T-cell (primary cell): ENCODE measurements around the gene DACT2. TPM values are rescaled to one million over a fixed set of nuclear protein-coding genes. Genes with fewer than 3 reads are reported as not detected.

Experiments
- ATAC-seq, 4 experiments: fragments of 200-7000 bp in 3 of 4; fragments of 150-1000 bp in 1 of 4; cut with Tn5 transposase; replicated peaks in 1 of 4; 1 replicate in 3 of 4; 2 replicates in 1 of 4; pipeline ENCODE4 v1.10.0; 2021; ENCODE audit warnings: moderate library complexity in 3 of 4, mild to moderate bottlenecking in 2 of 4, moderate number of reproducible peaks in 1 of 4
- CTCF ChIA-PET, 2 donors: fragments of 300-600 bp; sonication (Branson Sonifier 250); formaldehyde crosslinking; loops; one replicate each; lab custom pipeline; 2022; ENCODE audit warnings: antibody characterized with exemption in 2 of 2; lab: Charles Lee
- POLR2A ChIA-PET, 2 donors: fragments of 300-600 bp; sonication (Branson Sonifier 250); formaldehyde crosslinking; loops; one replicate each; lab custom pipeline; 2022; ENCODE audit warnings: antibody characterized with exemption in 2 of 2; lab: Charles Lee
- DNase-seq, 35 experiments: peaks; one replicate each; pipeline versions ENCODE4 v3.0.0 to v3.0.0-alpha.2; 2013 to 2023
- H3K27ac ChIP-seq: one replicate; pipeline ENCODE4 v1.5.1; 2013; ENCODE audit warnings: low read length
- H3K27me3 ChIP-seq, 2 experiments: replicated peaks in 1 of 2; 1 replicate in 1 of 2; 2 replicates in 1 of 2; pipeline versions ENCODE4 v1.6.1 to v1.7.0; 2013; ENCODE audit warnings: low read length in 1 of 2, mixed read lengths in 1 of 2; ENCODE audit not compliant: control insufficient read depth in 2 of 2, insufficient read depth in 2 of 2; ENCODE audit errors: extremely low read depth in 1 of 2
- H3K36me3 ChIP-seq, 2 donors: 1 replicate in 1 of 2; 2 replicates in 1 of 2; pipeline versions ENCODE4 v1.6.1 to v1.7.0; 2013; ENCODE audit warnings: low read length in 1 of 2; ENCODE audit not compliant: control insufficient read depth in 2 of 2, insufficient read depth in 1 of 2; ENCODE audit errors: extremely low read depth in 1 of 2
- H3K4me1 ChIP-seq, 2 experiments: 1 replicate in 1 of 2; 2 replicates in 1 of 2; pipeline versions ENCODE4 v1.6.1 to v1.7.0; 2013; ENCODE audit warnings: low read length in 2 of 2, mixed read lengths in 1 of 2; ENCODE audit not compliant: insufficient read depth in 2 of 2, control insufficient read depth in 1 of 2; ENCODE audit errors: extremely low read depth in 1 of 2
- H3K4me3 ChIP-seq, 2 donors: 1 replicate in 1 of 2; 2 replicates in 1 of 2; pipeline versions ENCODE4 v1.5.1 to v1.7.0; 2013; ENCODE audit warnings: mild to moderate bottlenecking in 2 of 2, low read length in 1 of 2, moderate library complexity in 1 of 2; ENCODE audit not compliant: control insufficient read depth in 1 of 2; ENCODE audit errors: extremely low read depth in 1 of 2
- H3K9me3 ChIP-seq: 2 replicates; pipeline ENCODE4 v1.7.0; 2013
- H3K27ac Mint-ChIP-seq, 2 donors: one replicate each; pipeline ENCODE4 v1.8.0; 2020 to 2021; ENCODE audit warnings: mild to moderate bottlenecking in 2 of 2, mixed read lengths in 2 of 2
- H3K27me3 Mint-ChIP-seq, 2 donors: one replicate each; pipeline ENCODE4 v1.8.0; 2021 to 2022; ENCODE audit warnings: mixed read lengths in 2 of 2
- H3K36me3 Mint-ChIP-seq: one replicate; pipeline ENCODE4 v1.8.0; 2021; ENCODE audit warnings: mixed read lengths
- H3K4me1 Mint-ChIP-seq, 3 donors: one replicate each; pipeline ENCODE4 v1.8.0; 2020 to 2022; ENCODE audit warnings: mixed read lengths in 3 of 3, mild to moderate bottlenecking in 1 of 3
- H3K4me3 Mint-ChIP-seq, 3 donors: one replicate each; pipeline ENCODE4 v1.8.0; 2020 to 2022; ENCODE audit warnings: mild to moderate bottlenecking in 3 of 3, mixed read lengths in 3 of 3, moderate library complexity in 3 of 3
- H3K9me3 Mint-ChIP-seq, 3 donors: one replicate each; pipeline ENCODE4 v1.8.0; 2020 to 2022; ENCODE audit warnings: mixed read lengths in 3 of 3
- WGBS: methylation state at CpG from one replicate; pipeline ENCODE4 v1.1.5; 2013; ENCODE audit warnings: missing lambda C conversion rate; ENCODE audit not compliant: insufficient coverage; 5-methylcytosine and 5-hydroxymethylcytosine counted together
- total RNA-seq, 35 experiments: library from RNA in 6 of 35; stranded (reverse) in 6 of 35; fragments of 120-200 nt in 1 of 35; gene quantifications; one replicate each; pipeline versions ENCODE4 v1.2.1 to v1.2.4 and lab custom pipeline; 2013 to 2026

The DACT2 gene
- total RNA-seq, 5 donors from 2014 or later (not counting 1 experiment from before 2014, with no cell fraction given): not detected

DNA sequence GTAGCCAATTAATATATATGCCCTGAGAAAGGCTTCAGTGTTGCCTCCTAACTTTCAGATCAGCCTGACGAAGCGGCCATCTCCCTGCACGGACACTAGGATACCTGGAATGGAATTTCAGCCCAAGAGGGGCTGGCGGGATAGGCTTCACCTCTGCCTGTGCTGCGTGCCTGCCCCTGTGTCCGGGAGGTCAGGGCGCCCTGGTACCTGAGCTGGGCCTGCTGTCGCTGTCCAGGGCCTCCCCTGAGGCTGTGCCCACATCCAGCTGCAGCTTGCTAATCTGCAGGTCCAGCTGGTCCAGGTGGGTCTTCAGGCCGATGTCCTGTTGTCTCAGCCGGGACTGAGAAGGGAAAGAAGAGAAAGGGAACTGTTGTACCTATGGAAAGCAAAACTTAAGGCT is 8.6 kb downstream of the DACT2 start:
- 78% methylated on average over 10 of the region's 10 CpGs for WGBS
- H3K36me3 ChIP-seq: no peaks in the 10 kb centered on the region
- DNase-seq (no peak), ATAC-seq (no peak)
- ChIA-PET POLR2A (no interaction called here), CTCF (no interaction called here)
- H3K4me3 ChIP-seq: no peak overlapping the region
- Mint-ChIP-seq H3K27ac (no peak overlapping the region), H3K4me3 (no peak overlapping the region), H3K27me3 (peaks cover 11 to 24% of the 10 kb centered on the region in 2 donors), H3K36me3 (no peaks in the 10 kb centered on the region), H3K9me3 (no peaks in the 10 kb centered on the region), H3K4me1 (no peaks in the 10 kb centered on the region)
- H3K9me3 ChIP-seq: no peaks in the 10 kb centered on the region
- H3K27me3 ChIP-seq: peaks cover 0 to 21% of the 10 kb centered on the region in 2 experiments
- no peaks in the 10 kb centered on the region for H3K4me1 ChIP-seq
- H3K27ac ChIP-seq: no peak overlapping the region

- peaks cover 0 to 21% of the 10 kb centered on the region in 2 experiments for H3K27me3 ChIP-seq
- Mint-ChIP-seq H3K27ac (no peak overlapping the region), H3K36me3 (no peaks in the 10 kb centered on the region), H3K4me3 (no peak overlapping the region), H3K27me3 (peaks cover 11 to 19% of the 10 kb centered on the region in 2 donors), H3K9me3 (no peaks in the 10 kb centered on the region), H3K4me1 (no peaks in the 10 kb centered on the region)
- 82% methylated on average over 3 of the region's 11 CpGs for WGBS
- H3K9me3 ChIP-seq: no peaks in the 10 kb centered on the region
- ChIA-PET POLR2A (no interaction called here), CTCF (no interaction called here)
- no peak overlapping the region for H3K27ac ChIP-seq
- DNase-seq (no peak), ATAC-seq (no peak)
- no peaks in the 10 kb centered on the region for H3K4me1 ChIP-seq
- no peak overlapping the region for H3K4me3 ChIP-seq
- H3K36me3 ChIP-seq: no peaks in the 10 kb centered on the region
These were observed 9.2 kb downstream of the DACT2 start for GRCh38 chr6:168310403-168310802.

- no peaks in the 10 kb centered on the region for H3K9me3 Mint-ChIP-seq
- no peak overlapping the region for H3K27ac Mint-ChIP-seq
- no peaks in the 10 kb centered on the region for H3K36me3 Mint-ChIP-seq
- no peaks in the 10 kb centered on the region for H3K9me3 ChIP-seq
- peaks cover 11 to 19% of the 10 kb centered on the region in 2 donors for H3K27me3 Mint-ChIP-seq
- CTCF ChIA-PET: no interaction called here
- no peaks in the 10 kb centered on the region for H3K4me1 ChIP-seq
- peaks cover 0 to 17% of the 10 kb centered on the region in 2 experiments for H3K27me3 ChIP-seq
- ATAC-seq: no peak
- POLR2A ChIA-PET: no interaction called here
- no peak overlapping the region for H3K27ac ChIP-seq
- H3K36me3 ChIP-seq: no peaks in the 10 kb centered on the region
- DNase-seq: no peak
- H3K4me3 Mint-ChIP-seq: no peak overlapping the region
- 84% methylated on average over 15 of the region's 15 CpGs for WGBS
- no peak overlapping the region for H3K4me3 ChIP-seq
- H3K4me1 Mint-ChIP-seq: no peaks in the 10 kb centered on the region
These were observed 9.6 kb downstream of the DACT2 start for GRCh38 chr6:168309997-168310396.

DNA sequence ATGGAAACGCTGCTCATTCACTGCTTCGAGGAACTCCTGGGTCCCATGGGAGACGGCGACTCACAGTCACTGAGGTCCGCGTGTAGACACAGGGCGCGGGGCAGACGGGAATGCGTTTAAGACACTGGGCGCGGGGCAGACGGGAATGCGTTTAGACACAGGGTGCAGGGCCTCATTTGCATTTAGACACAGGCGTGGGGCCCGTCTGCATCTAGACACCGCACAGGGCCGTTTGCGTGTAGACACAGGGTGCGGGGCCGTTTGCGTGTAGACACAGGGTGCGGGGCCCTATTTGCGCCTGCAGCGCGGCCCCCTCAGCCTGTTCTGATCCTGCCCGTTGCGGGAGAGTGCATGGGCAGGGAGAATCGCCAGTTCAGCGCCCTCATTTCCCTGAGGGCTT is 10.4 kb downstream of the DACT2 start:
- no peak overlapping the region for H3K4me3 ChIP-seq
- CTCF ChIA-PET: no interaction called here
- no peaks in the 10 kb centered on the region for H3K4me1 ChIP-seq
- no peaks in the 10 kb centered on the region for H3K9me3 ChIP-seq
- peaks cover 13 to 17% of the 10 kb centered on the region in 2 donors for H3K27me3 Mint-ChIP-seq
- DNase-seq: no peak
- peaks cover 0 to 19% of the 10 kb centered on the region in 2 experiments for H3K27me3 ChIP-seq
- no peak overlapping the region for H3K27ac ChIP-seq
- no peaks in the 10 kb centered on the region for H3K36me3 ChIP-seq
- POLR2A ChIA-PET: no interaction called here
- no peaks in the 10 kb centered on the region for H3K9me3 Mint-ChIP-seq
- 91% methylated on average over 30 of the region's 30 CpGs for WGBS
- ATAC-seq: no peak
- H3K27ac Mint-ChIP-seq: no peak overlapping the region
- H3K4me1 Mint-ChIP-seq: no peaks in the 10 kb centered on the region
- H3K36me3 Mint-ChIP-seq: no peaks in the 10 kb centered on the region
- H3K4me3 Mint-ChIP-seq: no peak overlapping the region

GRCh38 chr6:168308390-168309144 is 11.0 kb downstream of the DACT2 start:
- CTCF ChIA-PET: no interaction called here
- Mint-ChIP-seq H3K27ac (no peak overlapping the region), H3K9me3 (no peaks in the 10 kb centered on the region), H3K4me3 (no peak overlapping the region), H3K27me3 (peaks cover 8 to 11% of the 10 kb centered on the region in 2 donors), H3K4me1 (no peaks in the 10 kb centered on the region), H3K36me3 (no peaks in the 10 kb centered on the region)
- Histone ChIP-seq H3K9me3 (no peaks in the 10 kb centered on the region), H3K27ac (no peak overlapping the region), H3K36me3 (no peaks in the 10 kb centered on the region), H3K4me3 (no peak overlapping the region), H3K27me3 (peaks cover 0 to 14% of the 10 kb centered on the region in 2 experiments), H3K4me1 (no peaks in the 10 kb centered on the region)
- WGBS: 92% methylated on average over 35 of the region's 35 CpGs
- ATAC-seq: no peak
- POLR2A ChIA-PET: no interaction called here
- no peak for DNase-seq

GRCh38 chr6:168307695-168308021 is 11.9 kb downstream of the DACT2 start:
- no peak overlapping the region for H3K4me3 ChIP-seq
- DNase-seq (no peak), ATAC-seq (no peak)
- H3K36me3 ChIP-seq: no peaks in the 10 kb centered on the region
- no peaks in the 10 kb centered on the region for H3K4me1 ChIP-seq
- no peak overlapping the region for H3K27ac ChIP-seq
- H3K27me3 ChIP-seq: peaks cover 0 to 10% of the 10 kb centered on the region in 2 experiments
- ChIA-PET CTCF (no interaction called here), POLR2A (no interaction called here)
- Mint-ChIP-seq H3K27ac (no peak overlapping the region), H3K9me3 (no peaks in the 10 kb centered on the region), H3K27me3 (peaks cover 6 to 13% of the 10 kb centered on the region in 2 donors), H3K4me1 (no peaks in the 10 kb centered on the region), H3K36me3 (no peaks in the 10 kb centered on the region), H3K4me3 (no peak overlapping the region)
- WGBS: 87% methylated on average over 20 of the region's 22 CpGs
- H3K9me3 ChIP-seq: no peaks in the 10 kb centered on the region
